OCI-LY7 (cell line): ENCODE measurements around the gene NAALADL2.

Experiments
- CTCF ChIP-seq: fragments of 200-600 bp; sonication (generic); conservative IDR thresholded peaks from 2 replicates; pipeline ENCODE4 v1.5.1; 2014; ENCODE audit warnings: mild to moderate bottlenecking, antibody characterized with exemption, low read length, moderate library complexity, mixed read lengths
- EZH2phosphoT487 ChIP-seq: fragments of 200-600 bp; sonication (generic); IDR thresholded peaks from 2 replicates; pipeline ENCODE4 v1.6.1; 2018; ENCODE audit warnings: low read depth, borderline replicate concordance, mild to moderate bottlenecking, mixed run types, antibody characterized with exemption, low read length, moderate library complexity, mixed read lengths

GRCh38 chr3:175493301-175493700, 634.2 kb downstream of the NAALADL2 start:
- no peak for TF ChIP-seq CTCF
- no peak for TF ChIP-seq EZH2phosphoT487
